Activated CD4-positive, alpha-beta T cell treated with anti-CD3 and anti-CD28 coated beads for 4 hours (primary cell): ENCODE results near the gene RTEL1.
"Not testable (repeated sequence)": the region's sequence is repeated elsewhere in the genome, so short reads cannot be mapped to it uniquely, and the experiment has no call there.

Experiments used
- DNase-seq, 2 donors: peaks; one replicate each; pipeline ENCODE4 v3.0.0-alpha.2; 2020

RTEL1 gene

GRCh38 chr20:63701329-63702035 is 43.4 kb downstream of the RTEL1 start:
- DNase-seq = no peak

- no peak for DNase-seq
Measured at GRCh38 chr20:63702036-63702665, 44.0 kb downstream of the RTEL1 start.

DNA sequence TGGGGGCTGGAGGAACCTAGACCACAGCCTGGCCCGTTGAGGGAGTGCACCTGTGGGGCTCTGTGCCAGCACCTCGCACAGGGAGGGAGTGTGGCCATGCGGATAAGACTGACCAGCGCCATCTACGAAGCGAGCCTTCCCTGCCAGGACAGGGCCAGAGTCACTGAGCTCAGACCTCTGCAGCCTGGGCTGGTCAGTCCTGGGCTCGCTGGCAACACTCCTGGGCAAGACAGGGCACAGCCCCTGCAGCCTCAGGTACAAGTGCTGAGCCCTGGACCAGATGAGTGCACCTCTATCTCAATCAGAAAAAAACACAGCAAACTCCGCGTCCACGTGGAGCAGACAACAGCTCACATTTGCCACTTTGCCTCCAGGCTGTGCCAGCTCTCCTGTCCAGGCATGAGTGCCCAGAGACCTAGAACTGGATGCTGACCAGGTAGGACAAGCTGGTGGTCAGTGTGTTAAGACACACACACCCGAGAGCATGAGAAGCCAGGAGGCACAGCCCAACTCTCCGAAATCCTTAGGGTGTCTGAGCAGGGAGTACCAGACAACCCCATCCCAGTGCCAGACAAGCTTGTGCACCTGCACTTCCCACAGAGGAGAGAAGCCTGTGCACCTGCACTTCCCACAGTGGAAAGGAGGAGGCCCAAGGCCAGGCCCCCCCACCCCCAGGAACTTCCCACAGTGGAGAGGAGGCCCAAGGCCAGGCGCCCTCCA is 44.8 kb downstream of the RTEL1 start:
- DNase-seq = no peak

- no peak for DNase-seq
Measured at GRCh38 chr20:63703471-63703975, 45.4 kb downstream of the RTEL1 start.

DNA sequence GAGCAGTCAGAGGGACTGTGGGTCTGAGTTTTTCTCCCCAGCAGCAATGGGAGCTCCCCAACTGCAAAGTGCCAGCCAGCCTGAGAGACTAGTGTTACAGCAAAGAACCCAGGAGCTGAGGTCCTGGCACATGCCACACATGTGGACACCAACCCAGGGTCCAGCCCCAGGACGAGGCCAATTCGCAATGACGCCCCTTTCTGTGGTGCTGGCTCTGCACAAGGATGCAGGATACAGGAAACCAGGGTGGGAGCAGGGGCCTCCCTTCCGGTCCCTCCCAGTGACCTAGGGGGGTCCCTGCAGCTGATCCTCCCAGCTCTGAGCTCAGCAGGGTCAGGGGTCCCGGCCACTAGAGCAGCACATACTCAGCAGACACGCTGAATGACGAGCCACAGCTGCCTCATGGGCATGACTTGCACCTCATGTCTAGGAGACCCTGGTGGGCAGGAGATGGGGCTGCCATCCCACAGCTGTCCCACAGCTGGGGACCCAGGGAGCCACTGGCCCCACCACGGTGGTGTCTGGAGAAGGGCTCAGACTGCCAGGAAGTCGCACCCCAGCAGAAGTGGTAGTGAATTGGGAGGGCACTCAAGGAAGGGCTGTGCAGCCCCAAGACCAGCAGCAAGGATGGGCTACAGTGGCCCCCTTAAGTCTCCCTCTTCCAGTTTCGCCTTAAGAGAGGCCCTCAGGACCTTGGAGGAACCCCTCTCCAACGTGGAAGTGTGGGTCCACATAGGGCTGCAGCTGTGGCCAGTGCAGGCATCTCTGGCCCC is 46.0 kb downstream of the RTEL1 start:
- no peak for DNase-seq

DNA sequence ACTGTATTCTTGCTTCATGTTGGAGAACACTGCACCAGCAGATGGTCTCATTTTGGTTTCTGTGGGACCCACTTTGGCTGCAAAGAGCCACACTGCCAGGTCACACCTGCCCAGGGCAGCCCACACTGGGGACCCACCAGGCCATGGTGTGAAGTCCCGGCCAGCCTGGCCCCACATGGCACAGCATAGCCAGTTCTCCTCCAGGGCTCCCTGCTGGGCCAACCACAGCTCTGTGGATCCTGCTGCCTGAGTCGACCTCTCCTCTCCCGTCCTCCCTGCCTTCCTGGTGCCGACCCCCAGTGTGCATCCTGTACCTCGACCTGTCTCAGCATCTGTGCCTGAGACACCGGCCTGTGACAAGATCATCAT is 46.6 kb downstream of the RTEL1 start:
- no peak for DNase-seq

DNA sequence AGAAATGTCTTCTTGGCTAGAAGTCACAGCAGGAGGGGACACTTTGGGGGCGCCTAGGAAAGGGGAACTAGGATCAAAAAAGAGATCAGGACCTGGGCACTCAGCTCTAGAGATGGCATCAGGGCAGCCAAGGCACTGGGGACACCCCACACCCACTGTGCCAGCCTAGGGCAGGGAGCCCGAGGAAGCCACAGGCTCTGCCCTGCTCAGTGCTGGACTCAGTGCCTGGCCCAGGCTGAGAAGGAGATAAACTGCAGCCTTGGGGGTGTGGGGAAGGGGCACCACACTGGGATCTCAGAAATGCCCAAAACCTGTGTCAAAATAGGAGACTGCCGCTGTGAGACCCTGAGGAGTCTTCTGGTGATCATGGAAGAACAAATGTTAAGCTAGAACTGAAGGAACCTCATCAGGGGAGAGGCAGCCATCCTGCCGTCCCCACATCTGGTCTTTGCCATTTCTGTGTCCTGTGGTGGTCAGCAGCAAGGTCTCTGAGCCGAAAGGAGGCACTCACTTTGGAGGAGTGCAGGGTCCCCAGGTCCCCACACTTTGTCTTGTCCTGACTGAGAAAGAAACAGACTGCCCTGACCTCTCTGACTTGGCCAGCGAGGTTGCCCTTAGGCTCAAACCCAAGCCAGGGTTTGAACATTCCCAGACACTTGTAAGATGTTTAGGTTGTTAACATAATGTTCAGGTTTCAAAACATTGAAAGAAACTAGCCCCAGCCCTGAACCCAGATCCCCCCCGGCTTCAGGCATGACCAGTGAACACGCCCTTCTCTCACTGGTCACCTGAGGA is 47.3 kb downstream of the RTEL1 start:
- DNase-seq = no peak

DNA sequence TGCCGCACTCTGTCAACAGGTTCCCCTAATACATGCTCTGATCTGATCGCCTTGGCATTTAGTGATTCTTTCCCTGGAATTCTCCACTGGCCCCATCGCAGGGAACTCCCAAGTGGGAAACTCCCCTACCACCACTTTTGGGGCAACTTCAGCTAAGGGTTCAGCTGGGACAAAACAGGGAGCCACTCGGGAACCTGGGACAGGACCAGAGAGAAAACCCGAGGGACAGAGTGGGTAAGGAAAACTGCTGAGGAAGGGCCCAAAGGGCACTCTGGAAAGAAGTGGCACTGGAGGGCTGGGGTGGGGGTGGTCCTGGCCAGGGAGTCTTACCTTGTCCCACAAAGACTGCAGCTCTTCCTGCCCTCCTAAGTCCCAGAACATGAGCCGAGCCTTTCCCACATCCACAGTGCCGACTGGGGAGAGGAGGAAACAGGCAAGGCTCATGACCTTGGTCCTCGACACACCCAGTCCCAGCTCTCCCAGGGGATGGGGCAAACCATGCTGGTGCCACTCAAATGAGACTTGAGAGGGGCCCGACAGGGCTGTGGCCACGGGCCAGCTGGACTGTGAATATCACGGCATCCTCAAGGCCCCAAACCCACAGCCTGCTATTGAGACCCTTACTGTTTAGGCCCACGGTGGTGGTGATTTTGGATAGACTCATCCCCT is 48.0 kb downstream of the RTEL1 start:
- no peak for DNase-seq

DNA sequence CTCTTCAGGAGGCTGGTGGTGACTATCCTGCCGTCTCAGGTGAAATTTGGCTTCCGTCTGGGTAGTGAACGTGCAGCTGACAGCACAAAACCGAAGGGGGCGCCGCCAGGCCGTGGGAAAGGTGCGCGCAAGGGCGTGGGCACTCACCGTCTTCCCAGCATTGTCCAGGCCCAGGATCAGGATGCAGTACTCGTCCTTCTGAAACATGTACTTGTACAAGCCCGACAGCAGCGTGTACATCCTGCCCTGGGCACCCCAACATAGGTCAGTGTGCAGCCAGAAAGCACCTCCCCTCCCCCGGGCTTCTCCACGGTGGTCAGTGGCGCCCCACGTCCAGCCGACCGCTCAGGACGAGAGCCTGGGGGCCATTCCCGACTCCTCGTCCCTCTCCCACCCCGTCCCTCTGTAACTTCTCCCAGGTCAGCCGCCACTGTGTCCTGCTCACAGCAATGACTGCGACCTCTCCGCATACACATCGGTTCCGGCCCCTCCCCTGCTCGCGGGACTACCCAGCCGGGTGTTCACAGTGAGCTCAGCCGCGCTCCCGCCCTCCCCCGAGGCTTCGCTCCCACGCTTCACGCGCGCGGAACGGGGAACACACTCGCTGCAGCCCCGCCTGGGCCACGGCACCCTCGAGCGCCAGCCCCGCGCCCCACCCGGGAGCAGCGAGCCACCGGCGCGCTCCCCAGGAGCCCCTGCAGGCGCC is 48.9 kb downstream of the RTEL1 start:
- DNase-seq = peak; percentile 73 to 75

- DNase-seq = peak; percentile 84 to 85
Measured at GRCh38 chr20:63707558-63708300, 49.6 kb downstream of the RTEL1 start, which contains the start of the genes ARFRP1 and ZGPAT. ARFRP1 (minus strand) TSS chr20:63707976; CDS start chr20:63707091, 885 bp downstream. ZGPAT (plus strand) TSS chr20:63708039; CDS start chr20:63708581, 542 bp downstream.

DNA sequence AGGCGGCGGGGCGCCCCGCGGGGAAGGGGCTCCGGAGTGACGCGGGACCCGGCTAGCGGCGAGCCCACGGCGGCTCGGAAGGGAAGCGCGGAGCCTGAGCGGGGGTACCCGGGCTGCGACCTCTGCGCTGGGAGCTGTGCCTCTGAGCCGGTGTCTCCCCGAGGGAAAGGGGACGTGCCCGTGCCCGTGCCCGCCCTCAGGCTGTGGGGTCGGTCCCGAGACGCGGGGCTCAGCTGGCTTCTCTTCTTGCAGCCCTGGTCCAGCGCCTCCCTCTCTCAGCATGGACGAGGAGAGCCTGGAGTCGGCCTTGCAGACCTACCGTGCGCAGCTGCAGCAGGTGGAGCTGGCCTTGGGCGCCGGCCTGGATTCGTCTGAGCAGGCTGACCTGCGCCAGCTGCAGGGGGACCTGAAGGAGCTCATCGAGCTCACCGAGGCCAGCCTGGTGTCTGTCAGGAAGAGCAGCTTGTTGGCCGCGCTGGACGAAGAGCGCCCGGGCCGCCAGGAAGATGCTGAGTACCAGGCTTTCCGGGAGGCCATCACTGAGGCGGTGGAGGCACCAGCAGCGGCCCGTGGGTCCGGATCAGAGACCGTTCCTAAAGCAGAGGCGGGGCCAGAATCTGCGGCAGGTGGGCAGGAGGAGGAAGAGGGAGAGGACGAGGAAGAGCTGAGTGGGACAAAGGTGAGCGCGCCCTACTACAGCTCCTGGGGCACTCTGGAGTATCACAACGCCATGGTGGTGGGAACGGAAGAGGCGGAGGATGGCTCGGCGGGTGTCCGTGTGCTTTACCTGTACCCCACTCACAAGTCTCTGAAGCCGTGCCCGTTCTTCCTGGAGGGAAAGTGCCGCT is 50.4 kb downstream of the RTEL1 start:
- DNase-seq = peak in 1 of 2 donors; percentile 8

DNA sequence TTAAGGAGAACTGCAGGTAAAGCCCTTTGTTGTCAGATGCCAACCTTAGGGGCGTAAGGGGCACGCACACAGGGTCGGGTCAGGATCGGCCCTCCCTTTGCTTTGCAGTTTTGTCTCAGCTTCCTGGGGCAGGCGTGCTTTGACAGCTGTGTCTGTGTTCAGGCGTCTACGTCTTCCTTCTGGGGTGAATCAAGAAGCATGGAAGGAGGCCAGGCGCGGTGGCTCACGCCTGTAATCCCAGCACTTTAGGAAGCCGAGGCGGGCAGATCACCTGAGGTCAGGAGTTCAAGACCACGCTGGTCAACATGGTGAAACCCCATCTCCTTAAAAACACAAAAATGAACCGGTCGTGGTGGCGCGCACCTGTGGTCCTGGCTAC is 51.0 kb downstream of the RTEL1 start:
- DNase-seq = peak in 1 of 2 donors; percentile 2

- DNase-seq = no peak
Measured at GRCh38 chr20:63711085-63711645, 53.1 kb downstream of the RTEL1 start.

DNA sequence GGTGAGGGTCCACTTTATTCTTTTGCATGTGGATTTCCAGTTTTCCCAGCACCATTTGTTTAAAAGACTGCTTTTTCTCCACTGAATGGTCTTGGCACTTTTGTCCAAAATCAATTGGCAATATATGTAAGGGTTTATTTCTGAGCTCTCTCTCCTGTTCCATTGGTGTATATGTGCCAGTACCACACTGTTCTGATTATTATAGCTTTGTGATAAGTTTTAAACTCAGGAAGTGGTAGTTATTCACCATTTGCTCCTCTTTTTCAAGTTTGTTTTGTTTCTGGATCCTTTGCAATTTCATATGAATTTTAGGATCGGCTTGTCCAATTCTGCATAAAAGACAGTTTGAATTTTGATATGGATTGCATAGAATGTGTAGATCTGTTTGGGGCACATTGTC is 54.1 kb downstream of the RTEL1 start:
- no peak for DNase-seq

DNA sequence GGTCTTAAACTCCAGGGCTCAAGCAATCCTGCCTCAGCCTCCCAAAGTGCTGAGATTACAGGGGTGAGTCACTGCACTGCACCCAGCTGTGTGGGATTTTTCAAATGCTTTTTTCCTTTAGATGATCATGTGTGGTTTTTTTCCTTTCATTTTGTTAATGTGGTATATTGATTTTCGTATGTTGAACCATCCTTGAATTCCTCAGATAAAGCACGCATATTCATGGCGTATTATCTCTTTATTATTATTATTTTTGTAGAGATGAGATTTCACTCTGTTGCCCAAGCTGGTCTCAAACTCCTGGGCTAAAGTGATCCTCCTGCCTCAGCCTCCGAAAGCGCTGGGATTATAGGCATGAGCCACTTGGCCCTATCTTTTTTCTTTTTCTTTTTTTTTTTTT is 56.7 kb downstream of the RTEL1 start:
- no peak for DNase-seq

- no peak for DNase-seq
Measured at GRCh38 chr20:63718996-63719395, 60.9 kb downstream of the RTEL1 start.

- DNase-seq = not testable (repeated sequence)
Measured at GRCh38 chr20:63722967-63723622, 65.0 kb downstream of the RTEL1 start.

DNA sequence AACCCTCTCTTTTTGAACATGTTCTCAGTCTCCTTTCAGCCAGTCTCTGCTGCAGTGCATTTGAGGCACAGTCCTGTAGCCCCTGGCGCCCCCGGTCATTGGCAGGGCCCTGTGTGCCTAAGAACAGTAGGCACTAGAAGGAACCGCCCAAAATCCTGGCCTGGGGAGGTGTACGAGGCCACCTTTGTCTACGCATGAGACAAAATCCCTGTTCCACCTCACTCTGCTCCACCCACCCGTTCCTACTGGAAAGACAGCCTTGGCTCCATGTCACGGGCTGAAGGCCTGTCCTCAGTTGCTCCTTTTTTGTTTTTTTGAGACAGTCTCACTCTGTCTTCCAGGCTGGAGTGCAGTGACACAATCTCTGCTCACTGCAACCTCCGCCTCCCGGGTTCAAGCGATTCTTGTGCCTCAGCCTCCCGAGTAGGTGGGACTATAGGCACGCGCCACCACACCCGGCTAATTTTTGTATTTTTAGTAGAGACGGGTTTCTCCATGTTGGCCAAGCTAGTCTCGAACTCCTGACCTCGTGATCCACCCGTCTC is 72.1 kb downstream of the RTEL1 start:
- DNase-seq = not testable (repeated sequence)
